HepG2 (cell line): ENCODE results near the gene AGT. TPM values are rescaled to one million over a fixed set of nuclear protein-coding genes. Genes with fewer than 3 reads are reported as not detected.

Experiments
- DNMT1 ChIP-seq: sonication (generic); formaldehyde crosslinking; IDR thresholded peaks from 2 replicates; pipeline ENCODE4 v1.5.1; 2020; ENCODE audit warnings: mild to moderate bottlenecking, missing genetic modification reagents
- ELF1 ChIP-seq: sonication (generic); formaldehyde crosslinking; IDR thresholded peaks from 2 replicates; pipeline ENCODE4 v1.4.0; 2020; ENCODE audit warnings: missing genetic modification reagents
- ELF3 ChIP-seq: IDR thresholded peaks from 2 replicates; pipeline ENCODE4 v1.6.1; 2016; ENCODE audit warnings: missing genetic modification reagents, missing compliant biosample characterization
- FOXK1 ChIP-seq: sonication (generic); formaldehyde crosslinking; IDR thresholded peaks from 2 replicates; pipeline ENCODE4 v1.4.0; 2020; ENCODE audit warnings: low read depth, missing genetic modification reagents, borderline replicate concordance
- HES4 ChIP-seq: sonication (generic); formaldehyde crosslinking; IDR thresholded peaks from 2 replicates; pipeline ENCODE4 v1.9.0; 2021; ENCODE audit warnings: mild to moderate bottlenecking, missing genetic modification reagents, borderline replicate concordance
- HMGXB4 ChIP-seq, 2 experiments: sonication (generic) in 1 of 2; formaldehyde crosslinking in 1 of 2; IDR thresholded peaks; 2 replicates each; pipeline versions ENCODE4 v1.4.0 to v1.6.1; 2018 to 2020; ENCODE audit warnings: missing genetic modification reagents in 2 of 2, borderline replicate concordance in 1 of 2, low read depth in 1 of 2, mild to moderate bottlenecking in 1 of 2, missing biosample characterization in 1 of 2
- JUND ChIP-seq: sonication (generic); formaldehyde crosslinking; IDR thresholded peaks from 2 replicates; pipeline ENCODE4 v1.8.0; 2022; ENCODE audit warnings: mild to moderate bottlenecking, missing genetic modification reagents
- KDM1A ChIP-seq: IDR thresholded peaks from 2 replicates; pipeline ENCODE4 v1.6.1; 2016; ENCODE audit warnings: missing compliant biosample characterization
- NFKBIZ ChIP-seq: IDR thresholded peaks from 2 replicates; pipeline ENCODE4 v1.6.1; 2018; ENCODE audit warnings: missing genetic modification reagents, missing compliant biosample characterization
- POLR2AphosphoS5 ChIP-seq: IDR thresholded peaks from 2 replicates; pipeline ENCODE4 v1.6.1; 2012; ENCODE audit warnings: low read depth, low read length
- XRCC5 ChIP-seq: fragments of 200-400 bp; formaldehyde crosslinking; optimal IDR thresholded peaks from 2 replicates; pipeline ENCODE3; 2017; ENCODE audit warnings: mild to moderate bottlenecking, low read length
- ZFP91 ChIP-seq: sonication (generic); formaldehyde crosslinking; IDR thresholded peaks from 2 replicates; pipeline ENCODE4 v1.9.0; 2022; ENCODE audit warnings: missing genetic modification reagents, mild to moderate bottlenecking, borderline replicate concordance
- ZGPAT ChIP-seq: IDR thresholded peaks from 2 replicates; pipeline ENCODE4 v1.6.1; 2016; ENCODE audit warnings: mild to moderate bottlenecking
- ZNF18 ChIP-seq: sonication (generic); formaldehyde crosslinking; IDR thresholded peaks from 2 replicates; pipeline ENCODE4 v1.8.0; 2022; ENCODE audit warnings: mild to moderate bottlenecking, missing genetic modification reagents; ENCODE audit not compliant: insufficient replicate concordance
- ZNF337 ChIP-seq: sonication (generic); formaldehyde crosslinking; IDR thresholded peaks from 2 replicates; pipeline ENCODE4 v1.5.1; 2020; ENCODE audit warnings: missing genetic modification reagents, low read depth, mild to moderate bottlenecking, borderline replicate concordance
- ZNF549 ChIP-seq: sonication (generic); formaldehyde crosslinking; IDR thresholded peaks from 2 replicates; pipeline ENCODE4 v1.5.0; 2020; ENCODE audit warnings: missing genetic modification reagents
- ZNF563 ChIP-seq: sonication (generic); formaldehyde crosslinking; IDR thresholded peaks from 2 replicates; pipeline ENCODE4 v1.8.0; 2022; ENCODE audit warnings: mild to moderate bottlenecking, moderate library complexity, missing genetic modification reagents
- ZNF788 ChIP-seq: sonication (generic); formaldehyde crosslinking; IDR thresholded peaks from 2 replicates; pipeline ENCODE4 v1.5.0; 2020; ENCODE audit warnings: mild to moderate bottlenecking, missing genetic modification reagents, borderline replicate concordance
- ZSCAN9 ChIP-seq: IDR thresholded peaks from 2 replicates; pipeline ENCODE4 v1.6.1; 2016; ENCODE audit warnings: borderline replicate concordance
- polyA plus RNA-seq, 8 experiments: library from polyadenylated mRNA; depleted of rRNA in 3 of 8; stranded (reverse) in 7 of 8; unstranded in 1 of 8; fragments of >200 nt; fragmentation: Illumina TruSeq in 4 of 8; extraction: Trizol in 4 of 8; gene quantifications; 2 replicates each; pipeline versions ENCODE4 v1.2.1 to v1.2.3, GENCODE V29; 2011 to 2016; ENCODE audit warnings: low read depth in 4 of 8, missing spikeins in 1 of 8, mixed read lengths in 1 of 8; ENCODE audit not compliant: insufficient read depth in 1 of 8
- total RNA-seq, 5 experiments: library from RNA; depleted of rRNA; stranded (reverse); fragments of >200 nt; fragmentation: Illumina TruSeq; extraction: Trizol; gene quantifications; 2 replicates each; pipeline ENCODE4 v1.2.3, GENCODE V29; 2016; ENCODE audit warnings: low read depth in 1 of 5
- TF ChIP-seq, protein P1 (sequence below): sonication (generic); formaldehyde crosslinking; IDR thresholded peaks from 2 replicates; pipeline ENCODE4 v1.4.0; 2020; ENCODE audit warnings: low read depth, mild to moderate bottlenecking, missing genetic modification reagents

AGT gene
- total and polyA plus RNA-seq, 2 of the 13 experiments (the other 11 are each of a cell fraction or from before 2014, with no cell fraction given): 892 to 2,071 TPM

GRCh38 chr1:230728710-230729392, 14.9 kb upstream of the AGT start (continued):
- peak; percentile 89 for TF ChIP-seq ZGPAT (CRISPR knock-in tag)
- TF ChIP-seq ZNF549 (CRISPR knock-in tag): peak; percentile 99
- TF ChIP-seq, protein P1, sequence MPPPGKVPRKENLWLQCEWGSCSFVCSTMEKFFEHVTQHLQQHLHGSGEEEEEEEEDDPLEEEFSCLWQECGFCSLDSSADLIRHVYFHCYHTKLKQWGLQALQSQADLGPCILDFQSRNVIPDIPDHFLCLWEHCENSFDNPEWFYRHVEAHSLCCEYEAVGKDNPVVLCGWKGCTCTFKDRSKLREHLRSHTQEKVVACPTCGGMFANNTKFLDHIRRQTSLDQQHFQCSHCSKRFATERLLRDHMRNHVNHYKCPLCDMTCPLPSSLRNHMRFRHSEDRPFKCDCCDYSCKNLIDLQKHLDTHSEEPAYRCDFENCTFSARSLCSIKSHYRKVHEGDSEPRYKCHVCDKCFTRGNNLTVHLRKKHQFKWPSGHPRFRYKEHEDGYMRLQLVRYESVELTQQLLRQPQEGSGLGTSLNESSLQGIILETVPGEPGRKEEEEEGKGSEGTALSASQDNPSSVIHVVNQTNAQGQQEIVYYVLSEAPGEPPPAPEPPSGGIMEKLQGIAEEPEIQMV (CRISPR knock-in tag): peak; percentile 79; the same call in 1 of the 2 replicates
- peak; percentile 54 for TF ChIP-seq JUND
- no peak for TF ChIP-seq ZNF337 (CRISPR knock-in tag)
- peak; percentile 87 for TF ChIP-seq XRCC5
- TF ChIP-seq POLR2AphosphoS5: peak; percentile 53; the same call in 1 of the 2 replicates
- no peak for TF ChIP-seq HES4 (CRISPR knock-in tag)
- peak; percentile 78 for TF ChIP-seq ZFP91 (CRISPR knock-in tag)
- peak; percentile 52; the same call in 1 of the 2 replicates for TF ChIP-seq ELF1 (CRISPR knock-in tag)
- peak; percentile 76 for TF ChIP-seq ZSCAN9 (CRISPR knock-in tag)
- TF ChIP-seq ELF3: peak; percentile 84
- TF ChIP-seq ZNF18 (CRISPR knock-in tag): no peak
- TF ChIP-seq DNMT1 (CRISPR knock-in tag): no peak
- TF ChIP-seq FOXK1 (CRISPR knock-in tag): peak; percentile 89; the same call in 1 of the 2 replicates
- peak; percentile 59; the same call in 1 of the 2 replicates for TF ChIP-seq ZNF563
- peak; percentile 94 for TF ChIP-seq ZNF788 (CRISPR knock-in tag)
- TF ChIP-seq HMGXB4 (CRISPR knock-in tag; IDR thresholded peaks at IDR 0.05; ENCODE audit: borderline replicate concordance in 1 of 2, low read depth in 1 of 2): peak; percentile 55 to 61; a peak in 2 of 4 replicates
- peak; percentile 90 for TF ChIP-seq KDM1A (CRISPR knock-in tag)
- TF ChIP-seq NFKBIZ: peak; percentile 85
